GM12878 (cell line): ENCODE results near the gene PREX1. TPM values are rescaled to one million over a fixed set of nuclear protein-coding genes. Genes with fewer than 3 reads are reported as not detected.

Source experiments
- ATAC-seq: fragments of 200-7000 bp; cut with Tn5 transposase; 3 replicates; pipeline ENCODE4 v1.9.1; 2020; ENCODE audit warnings: mild to moderate bottlenecking, moderate library complexity
- BruUV-seq: library from RNA; stranded (reverse); fragments of 400-500 nt; replicated peaks from 2 replicates; lab custom pipeline; 2021; lab: Mats Ljungman, UMichigan
- CTCF ChIA-PET: fragments of 300-600 bp; sonication (Branson Sonifier 250); formaldehyde crosslinking; extraction: SDS; loops from one replicate; lab custom pipeline; 2021; ENCODE audit warnings: inconsistent platforms; lab: Yijun Ruan, JAX
- POLR2A ChIA-PET: fragments of 350-600 bp; formaldehyde crosslinking; extraction: SDS; loops from one replicate; lab custom pipeline; 2021; ENCODE audit warnings: inconsistent platforms; lab: Charles Lee
- RAD21 ChIA-PET: fragments of 300-600 bp; sonication (Branson Sonifier 250); formaldehyde crosslinking; loops from one replicate; lab custom pipeline; 2023; ENCODE audit warnings: antibody characterized with exemption; ENCODE audit not compliant: unreplicated experiment; lab: Charles Lee
- SMC1A ChIA-PET: fragments of 300-600 bp; sonication (Branson Sonifier 250); formaldehyde crosslinking; loops from one replicate; lab custom pipeline; 2023; ENCODE audit not compliant: unreplicated experiment, uncharacterized antibody; lab: Charles Lee
- DNase-seq: peaks from one replicate; pipeline ENCODE4 v3.0.0-alpha.2; 2011; ENCODE audit warnings: low read depth, low spot score
- FAIRE-seq: peaks from 3 replicates; lab custom pipeline; 2011; peaks lifted over from hg19 to GRCh38; lab: Jason Lieb, UNC
- H2AFZ ChIP-seq: 2 replicates; pipeline ENCODE4 v1.6.0; 2011; ENCODE audit warnings: low read depth, low read length, control low read depth; ENCODE audit not compliant: control insufficient read depth
- H3K27ac ChIP-seq: 2 replicates; pipeline ENCODE4 v1.5.1; 2011; ENCODE audit warnings: control low read depth; ENCODE audit not compliant: control insufficient read depth, insufficient read depth
- H3K27me3 ChIP-seq, 2 experiments: replicated peaks in 1 of 2; 2 replicates each; pipeline versions ENCODE4 v1.6.0 to v1.6.1; 2011; ENCODE audit warnings: low read length in 1 of 2; ENCODE audit not compliant: control insufficient read depth in 2 of 2, insufficient read depth in 2 of 2
- H3K36me3 ChIP-seq, 2 experiments: 2 replicates each; pipeline ENCODE4 v1.5.1; 2011; ENCODE audit warnings: low read length in 1 of 2; ENCODE audit not compliant: control insufficient read depth in 2 of 2, insufficient read depth in 2 of 2
- H3K4me1 ChIP-seq: 2 replicates; pipeline ENCODE4 v1.6.1; 2011; ENCODE audit warnings: mild to moderate bottlenecking, low read length, moderate library complexity, mixed read lengths; ENCODE audit not compliant: control insufficient read depth, insufficient read depth
- H3K4me2 ChIP-seq: 2 replicates; pipeline ENCODE4 v1.6.0; 2011; ENCODE audit warnings: control low read depth; ENCODE audit not compliant: control insufficient read depth, insufficient read depth
- H3K4me3 ChIP-seq: fragments of 200-600 bp; sonication (generic); 2 replicates; pipeline ENCODE4 v1.5.1; 2016
- H3K79me2 ChIP-seq: 2 replicates; pipeline ENCODE4 v1.6.0; 2011; ENCODE audit warnings: low read length; ENCODE audit not compliant: control insufficient read depth, insufficient read depth
- H3K9ac ChIP-seq: 2 replicates; pipeline ENCODE4 v1.8.0; 2011; ENCODE audit warnings: low read length, control low read depth, mixed read lengths; ENCODE audit not compliant: control insufficient read depth, insufficient read depth
- H3K9me3 ChIP-seq: replicated peaks from 3 replicates; pipeline ENCODE4 v1.5.1; 2011; ENCODE audit warnings: mild to moderate bottlenecking, low read length; ENCODE audit not compliant: control insufficient read depth, insufficient read depth
- H4K20me1 ChIP-seq: 2 replicates; pipeline ENCODE4 v1.6.0; 2011; ENCODE audit not compliant: control insufficient read depth, insufficient read depth
- BCL11A ChIP-seq: IDR thresholded peaks from 2 replicates; pipeline ENCODE4 v1.6.1; 2011; ENCODE audit warnings: low read depth, low read length
- CUX1 ChIP-seq: IDR thresholded peaks from 2 replicates; pipeline ENCODE4 v1.6.1; 2012; ENCODE audit warnings: improper control_type of control experiment, low read depth, low read length; ENCODE audit not compliant: insufficient replicate concordance
- E4F1 ChIP-seq: fragments of 450-650 bp; IDR thresholded peaks from 2 replicates; pipeline ENCODE4 v1.6.1; 2018; ENCODE audit warnings: borderline replicate concordance, mild to moderate bottlenecking; ENCODE audit not compliant: partially characterized antibody
- NBN ChIP-seq: fragments of 450-650 bp; IDR thresholded peaks from 2 replicates; pipeline ENCODE4 v1.6.1; 2016
- RCOR1 ChIP-seq: conservative IDR thresholded peaks from 2 replicates; pipeline ENCODE4 v1.6.1; 2012; ENCODE audit warnings: low read depth, low read length, improper control_type of control experiment
- ZNF592 ChIP-seq: fragments of 450-650 bp; IDR thresholded peaks from 2 replicates; pipeline ENCODE4 v1.6.1; 2017; ENCODE audit warnings: mild to moderate bottlenecking, moderate library complexity
- WGBS: methylation state at CpG from one replicate; pipeline ENCODE4 v1.1.6; 2016; ENCODE audit warnings: low lambda C conversion rate; ENCODE audit not compliant: insufficient replicate concordance, insufficient coverage; ENCODE audit errors: missing lambda C conversion rate; 5-methylcytosine and 5-hydroxymethylcytosine counted together
- in situ Hi-C: fragments of 300-500 bp; cut with MboI; formaldehyde crosslinking; loops from 9 replicates; pipeline ENCODE4 v1.14.3; 2018; ENCODE audit warnings: mixed read lengths
- intact Hi-C: fragments of 100-400 bp; cut with micrococcal nuclease; formaldehyde crosslinking; loops from one replicate; pipeline ENCODE4 v1.14.2; 2022; ENCODE audit not compliant: unreplicated experiment
- polyA plus RNA-seq, 11 experiments: library from polyadenylated mRNA; depleted of rRNA in 4 of 11; unstranded in 6 of 11; stranded (reverse) in 5 of 11; fragments of >200 nt; fragmentation: Nextera tagmentation in 4 of 11; fragmentation: Illumina TruSeq in 1 of 11; extraction: Ambion mirVana in 4 of 11; extraction: Trizol in 1 of 11; gene quantifications; 1 replicate in 1 of 11; 2 replicates in 10 of 11; pipeline versions ENCODE4 v1.2.1 to v1.2.3, GENCODE V29; 2011 to 2016; ENCODE audit warnings: inconsistent platforms in 2 of 11, missing spikeins in 2 of 11, low read depth in 1 of 11
- total RNA-seq, 4 experiments: library from RNA; depleted of rRNA in 3 of 4; stranded (reverse); fragments of >200 nt in 3 of 4; fragmentation: Illumina TruSeq in 1 of 4; extraction: Trizol in 1 of 4; gene quantifications; 2 replicates each; pipeline versions ENCODE4 v1.2.1 to v1.2.3, GENCODE V29; 2013 to 2021

Gene PREX1
- total and polyA plus RNA-seq, 10 of the 15 experiments (the other 5 are each of a cell fraction or from before 2014, with no cell fraction given), result 2.6 to 114 (median 38.9) TPM

DNA sequence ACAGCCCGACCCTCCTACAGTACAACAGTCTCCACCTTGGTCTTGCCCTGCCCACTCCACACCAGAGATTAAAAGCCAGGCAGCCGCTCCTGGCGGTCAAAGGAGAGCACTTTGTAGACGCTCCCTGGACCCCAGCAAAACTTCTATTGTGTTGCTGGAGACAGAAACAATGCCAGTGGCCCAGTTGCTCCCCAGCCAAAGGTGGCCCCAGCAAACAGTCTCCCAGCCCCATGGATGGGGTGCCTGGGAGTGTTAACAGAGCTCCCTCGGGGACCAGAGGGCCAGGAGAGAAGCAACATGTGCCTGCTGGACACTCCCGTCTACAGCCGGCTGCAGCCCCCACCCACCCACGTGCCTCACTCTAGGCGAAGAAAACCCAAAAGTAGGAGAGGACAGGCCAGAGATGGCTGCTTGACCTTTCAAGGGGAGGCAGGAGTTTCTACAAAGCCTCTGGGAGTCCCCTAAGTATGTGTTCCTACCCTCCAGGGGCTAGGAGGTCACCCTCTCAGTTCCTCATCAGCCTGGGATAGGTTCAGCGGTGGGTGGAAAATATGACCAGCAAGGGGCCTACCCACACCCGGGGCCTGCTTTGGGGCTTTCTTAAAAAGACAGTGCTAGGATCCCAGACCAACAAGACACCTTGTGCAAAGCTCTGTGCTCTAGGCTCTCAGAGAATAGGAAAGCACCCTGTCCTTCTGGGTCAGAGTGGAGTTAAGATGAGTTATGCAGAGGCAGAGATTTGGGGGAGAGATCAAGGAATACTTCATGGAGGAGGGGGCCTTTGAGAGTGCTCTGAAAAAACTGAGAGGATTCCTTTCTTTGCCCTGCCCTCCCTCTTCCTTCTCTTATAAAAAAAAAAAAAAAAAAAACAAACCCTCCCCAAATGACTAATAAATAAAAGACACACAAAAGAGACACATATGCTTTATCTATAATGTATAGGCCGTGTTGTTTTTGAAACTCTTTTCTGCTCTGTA is 19.0 kb upstream of the PREX1 start (continued):
- TF ChIP-seq CUX1, result peak; percentile 62

- peak overlapping the region; percentile 91 for H3K27ac ChIP-seq
- ATAC-seq (no peak), FAIRE-seq (no peak), DNase-seq (no peak)
- RAD21 ChIA-PET, result interaction anchor here (1.1 to 3.3 kb wide), 13 partner anchors 11 to 134 kb away, joined by 3 to 18 read pairs (median 5); no protein-coding TSS in a partner anchor
- no peak overlapping the region for H3K4me3 ChIP-seq
- H3K79me2 ChIP-seq, result no peaks in the 10 kb centered on the region
- no peak overlapping the region for H3K9ac ChIP-seq
- POLR2A ChIA-PET, result interaction anchor here (0.6 to 6.3 kb wide), 13 partner anchors 12 to 106 kb away, joined by 3 to 45 read pairs (median 4); partner anchors contain the start of gene PREX1
- intact Hi-C loops, result loop anchor here (1.0 to 5.0 kb wide), 4 partner anchors 18 to 76 kb away; partner anchors contain the start of gene ARFGEF2
- no TSS peak for BruUV-seq
- no peaks in the 10 kb centered on the region for H3K27me3 ChIP-seq
- H3K36me3 ChIP-seq, result no peaks in the 10 kb centered on the region
- WGBS, result 97% methylated on average over 7 of the region's 7 CpGs
- no peak overlapping the region for H2AFZ ChIP-seq
- in situ Hi-C loops, result no loop called here
- H3K4me2 ChIP-seq, result peak overlapping the region; percentile 82
- peaks cover 37% of the 10 kb centered on the region for H3K4me1 ChIP-seq
- SMC1A ChIA-PET, result interaction anchor here (0.6 to 4.4 kb wide), 14 partner anchors 12 to 188 kb away, joined by 3 to 36 read pairs (median 4); partner anchors contain the start of gene PREX1
- H3K9me3 ChIP-seq, result no peaks in the 10 kb centered on the region; the same call in 2 of the 3 replicates
- H4K20me1 ChIP-seq, result no peaks in the 10 kb centered on the region
- CTCF ChIA-PET, result interaction anchor here (0.6 to 2.9 kb wide), 6 partner anchors 14 to 475 kb away, joined by 3 to 14 read pairs (median 4); no protein-coding TSS in a partner anchor
- no peak for TF ChIP-seq NBN
- TF ChIP-seq RCOR1, result no peak
- no peak for TF ChIP-seq E4F1
- no peak for TF ChIP-seq BCL11A
- no peak for TF ChIP-seq ZNF592
Measured at GRCh38 chr20:48845721-48846306, 18.0 kb upstream of the PREX1 start.
